Right lobe of liver (tissue), 6 donors: ENCODE data around the gene MAP7. TPM values are rescaled to one million over a fixed set of nuclear protein-coding genes. Genes with fewer than 3 reads are reported as not detected.

Experiments
- ATAC-seq, 4 donors: fragments of 200-7000 bp; cut with Tn5 transposase; one replicate each; pipeline ENCODE4 v1.9.1; 2020; ENCODE audit warnings: mild to moderate bottlenecking in 4 of 4, moderate library complexity in 4 of 4
- DNase-seq, 3 donors: peaks; one replicate each; pipeline ENCODE4 v3.0.0-alpha.2; 2020
- H3K27ac ChIP-seq, 3 donors: fragments of 200-600 bp; one replicate each; pipeline ENCODE4 v1.8.0; 2022
- H3K27me3 ChIP-seq, 2 donors: fragments of 200-600 bp; one replicate each; pipeline ENCODE4 v1.8.0; 2022
- H3K36me3 ChIP-seq, 4 donors: fragments of 200-600 bp; sonication (generic) in 1 of 4; one replicate each; pipeline versions ENCODE4 v1.5.1 to v1.8.0; 2017 to 2022; ENCODE audit warnings: control low read depth in 1 of 4
- H3K4me1 ChIP-seq, 4 donors: fragments of 200-600 bp; sonication (generic) in 1 of 4; one replicate each; pipeline versions ENCODE4 v1.5.1 to v1.8.0; 2017 to 2022; ENCODE audit warnings: control low read depth in 1 of 4
- H3K4me3 ChIP-seq, 3 donors: fragments of 200-600 bp; one replicate each; pipeline ENCODE4 v1.8.0; 2022
- H3K9me3 ChIP-seq, 4 donors: fragments of 200-600 bp; sonication (generic) in 1 of 4; one replicate each; pipeline versions ENCODE4 v1.5.1 to v1.8.0; 2017 to 2022; ENCODE audit warnings: control low read depth in 1 of 4
- POLR2A ChIP-seq: fragments of 450-650 bp; IDR thresholded peaks from one replicate; pipeline ENCODE4 v1.6.1; 2017; ENCODE audit warnings: antibody characterized with exemption, mild to moderate bottlenecking
- WGBS: methylation state at CpG from one replicate; pipeline ENCODE4 v1.1.6; 2018; ENCODE audit warnings: low coverage, low lambda C conversion rate; ENCODE audit not compliant: insufficient coverage; ENCODE audit errors: missing lambda C conversion rate; 5-methylcytosine and 5-hydroxymethylcytosine counted together
- intact Hi-C, 2 donors: fragments of 100-400 bp; cut with DNase I; formaldehyde crosslinking; loops; one replicate each; pipeline versions ENCODE4 v1.11.2 to v1.14.1; 2022
- total RNA-seq, 6 experiments: library from RNA; depleted of rRNA in 2 of 6; stranded (reverse); fragments of >200 nt in 2 of 6; fragmentation: NEBNext Ultra II Directional in 3 of 6; extraction: Animal tissue kit (Norgen Biotek cat#: 25700) in 3 of 6; gene quantifications; one replicate each; pipeline versions ENCODE4 v1.1.0 to v1.2.4, GENCODE V29; 2016 to 2023
- TF ChIP-seq, protein P1 (sequence below), 4 donors: fragments of 200-600 bp in 3 of 4; fragments of 450-650 bp in 1 of 4; IDR thresholded peaks; one replicate each; pipeline versions ENCODE4 v1.5.1 to v1.8.0; 2016 to 2022; ENCODE audit warnings: antibody characterized with exemption in 4 of 4, mild to moderate bottlenecking in 2 of 4
- donor health status: DM: no; HTN: yes; CAD: no.
- donor health status: DM: no; HTN: no; CAD: no.
- donor health status: DM: no; HTN: no; CAD: no.
- donor health status: DM: no; HTN: yes; CAD: no.
- donor health status: DM: no; HTN: yes; CAD: no.

Gene MAP7
- total RNA-seq, 6 experiments from 2014 or later: 14.8 to 20.9 (median 17.9) TPM

- Histone ChIP-seq H3K4me3 (no peak overlapping the region), H3K27ac (no peak overlapping the region), H3K36me3 (no peaks in the 10 kb centered on the region), H3K27me3 (no peaks in the 10 kb centered on the region), H3K9me3 (no peaks in the 10 kb centered on the region), H3K4me1 (no peaks in the 10 kb centered on the region)
- TF ChIP-seq POLR2A: no peak
- ATAC-seq (no peak), DNase-seq (no peak)
- WGBS: 86% methylated on average over 6 of the region's 6 CpGs
- intact Hi-C loops: no loop called here
These were observed 128.6 kb downstream of the MAP7 start for GRCh38 chr6:136421537-136422158.

DNA sequence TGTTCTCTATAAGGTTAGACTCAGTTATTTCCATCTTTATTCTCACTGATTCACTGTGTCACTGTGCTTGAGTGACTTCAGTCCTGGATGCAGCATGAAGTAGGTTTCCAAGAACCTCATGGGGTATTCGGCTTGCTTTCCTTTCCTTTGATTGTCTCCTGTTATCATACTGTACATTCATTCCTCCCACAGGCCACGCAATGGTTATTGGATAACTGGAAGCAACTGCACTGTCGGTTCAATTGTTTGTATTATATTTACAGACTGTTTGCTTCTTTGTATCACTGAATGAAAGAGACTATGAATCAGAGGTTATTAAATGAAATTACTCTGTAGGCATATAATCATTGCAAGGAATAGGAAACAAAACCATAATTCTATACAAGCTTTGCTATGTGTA lies 129.4 kb downstream of the MAP7 start:
- intact Hi-C loops: no loop called here
- no peaks in the 10 kb centered on the region for H3K4me1 ChIP-seq
- H3K27me3 ChIP-seq: no peaks in the 10 kb centered on the region
- no peak overlapping the region for H3K4me3 ChIP-seq
- no peaks in the 10 kb centered on the region for H3K36me3 ChIP-seq
- no peak overlapping the region for H3K27ac ChIP-seq
- WGBS: 84% methylated on average over 3 of the region's 3 CpGs
- DNase-seq (no peak), ATAC-seq (no peak)
- no peaks in the 10 kb centered on the region for H3K9me3 ChIP-seq
- no peak for TF ChIP-seq POLR2A
- TF ChIP-seq, protein P1, sequence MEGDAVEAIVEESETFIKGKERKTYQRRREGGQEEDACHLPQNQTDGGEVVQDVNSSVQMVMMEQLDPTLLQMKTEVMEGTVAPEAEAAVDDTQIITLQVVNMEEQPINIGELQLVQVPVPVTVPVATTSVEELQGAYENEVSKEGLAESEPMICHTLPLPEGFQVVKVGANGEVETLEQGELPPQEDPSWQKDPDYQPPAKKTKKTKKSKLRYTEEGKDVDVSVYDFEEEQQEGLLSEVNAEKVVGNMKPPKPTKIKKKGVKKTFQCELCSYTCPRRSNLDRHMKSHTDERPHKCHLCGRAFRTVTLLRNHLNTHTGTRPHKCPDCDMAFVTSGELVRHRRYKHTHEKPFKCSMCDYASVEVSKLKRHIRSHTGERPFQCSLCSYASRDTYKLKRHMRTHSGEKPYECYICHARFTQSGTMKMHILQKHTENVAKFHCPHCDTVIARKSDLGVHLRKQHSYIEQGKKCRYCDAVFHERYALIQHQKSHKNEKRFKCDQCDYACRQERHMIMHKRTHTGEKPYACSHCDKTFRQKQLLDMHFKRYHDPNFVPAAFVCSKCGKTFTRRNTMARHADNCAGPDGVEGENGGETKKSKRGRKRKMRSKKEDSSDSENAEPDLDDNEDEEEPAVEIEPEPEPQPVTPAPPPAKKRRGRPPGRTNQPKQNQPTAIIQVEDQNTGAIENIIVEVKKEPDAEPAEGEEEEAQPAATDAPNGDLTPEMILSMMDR (IDR thresholded peaks at IDR 0.05): no peak

- no peaks in the 10 kb centered on the region for H3K36me3 ChIP-seq
- no peak for TF ChIP-seq POLR2A
- TF ChIP-seq, protein P1 (IDR thresholded peaks at IDR 0.05): no peak
- H3K4me1 ChIP-seq: no peaks in the 10 kb centered on the region
- DNase-seq (no peak), ATAC-seq (peak in 1 of 4 donors; percentile 35)
- WGBS: 72% methylated on average over 5 of the region's 5 CpGs
- H3K27me3 ChIP-seq: no peaks in the 10 kb centered on the region
- intact Hi-C loops: no loop called here
- H3K4me3 ChIP-seq: no peak overlapping the region
- no peak overlapping the region for H3K27ac ChIP-seq
- H3K9me3 ChIP-seq: no peaks in the 10 kb centered on the region
These were observed 134.7 kb downstream of the MAP7 start for GRCh38 chr6:136415351-136416007.

- no peak for ATAC-seq
These were observed 137.8 kb downstream of the MAP7 start for GRCh38 chr6:136412410-136412809.

More at GRCh38 chr6:136412410-136412809, 137.8 kb downstream of the MAP7 start:
- intact Hi-C loops: no loop called here
- DNase-seq: no peak
- TF ChIP-seq, protein P1 (IDR thresholded peaks at IDR 0.05): no peak
- no peak for TF ChIP-seq POLR2A
- no peaks in the 10 kb centered on the region for H3K36me3 ChIP-seq
- WGBS: 90% methylated on average over 3 of the region's 3 CpGs
- no peak overlapping the region for H3K27ac ChIP-seq
- no peak overlapping the region for H3K4me3 ChIP-seq
- no peaks in the 10 kb centered on the region for H3K9me3 ChIP-seq
- H3K4me1 ChIP-seq: no peaks in the 10 kb centered on the region
- no peaks in the 10 kb centered on the region for H3K27me3 ChIP-seq
